Mesenchymal stem cell (in vitro differentiated cells and primary cell): ENCODE results near the gene EXOC4.

Experiments used
- DNase-seq: peaks from one replicate; pipeline ENCODE4 v3.0.0-alpha.2; 2013
- H2AFZ ChIP-seq: one replicate; pipeline ENCODE4 v1.6.1; 2013; ENCODE audit warnings: low read depth, mild to moderate bottlenecking, control low read depth, inconsistent platforms, low read length, moderate library complexity
- H2AK5ac ChIP-seq: 2 replicates; pipeline ENCODE4 v1.6.1; 2013; ENCODE audit warnings: low read length, moderate library complexity, mild to moderate bottlenecking, inconsistent platforms; ENCODE audit not compliant: severe bottlenecking
- H2BK120ac ChIP-seq: one replicate; pipeline ENCODE4 v1.6.1; 2013; ENCODE audit warnings: low read depth, mild to moderate bottlenecking, inconsistent platforms, low read length, moderate library complexity
- H2BK12ac ChIP-seq, 2 experiments: one replicate each; pipeline ENCODE4 v1.6.1; 2013; ENCODE audit warnings: inconsistent platforms in 2 of 2, low read length in 2 of 2, mild to moderate bottlenecking in 2 of 2, moderate library complexity in 2 of 2, control low read depth in 1 of 2
- H2BK15ac ChIP-seq: one replicate; pipeline ENCODE4 v1.6.1; 2013; ENCODE audit warnings: mild to moderate bottlenecking, low read depth, inconsistent platforms; ENCODE audit not compliant: poor library complexity, severe bottlenecking
- H2BK5ac ChIP-seq: 2 replicates; pipeline ENCODE4 v1.6.1; 2013; ENCODE audit warnings: low read depth, mild to moderate bottlenecking, low read length, control low read depth, inconsistent platforms; ENCODE audit not compliant: poor library complexity, severe bottlenecking
- H3K14ac ChIP-seq, 2 experiments: one replicate each; pipeline ENCODE4 v1.6.1; 2013; ENCODE audit warnings: inconsistent platforms in 2 of 2, low read length in 2 of 2, control low read depth in 1 of 2, mild to moderate bottlenecking in 1 of 2, moderate library complexity in 1 of 2
- H3K18ac ChIP-seq, 2 experiments: one replicate each; pipeline ENCODE4 v1.6.1; 2013; ENCODE audit warnings: inconsistent platforms in 2 of 2, low read length in 2 of 2, control low read depth in 1 of 2, low read depth in 1 of 2, mild to moderate bottlenecking in 1 of 2
- H3K23ac ChIP-seq, 2 experiments: one replicate each; pipeline ENCODE4 v1.6.1; 2013; ENCODE audit warnings: inconsistent platforms in 2 of 2, low read length in 2 of 2, mild to moderate bottlenecking in 2 of 2, moderate library complexity in 2 of 2, control low read depth in 1 of 2
- H3K27ac ChIP-seq: 2 replicates; pipeline ENCODE4 v1.5.1; 2013; ENCODE audit warnings: mild to moderate bottlenecking, moderate library complexity, low read length, control low read depth, inconsistent platforms; ENCODE audit not compliant: poor library complexity, severe bottlenecking
- H3K27me3 ChIP-seq, 2 experiments: 2 replicates each; pipeline versions ENCODE4 v1.6.1 to v1.7.0; 2013; ENCODE audit warnings: low read length in 2 of 2, mild to moderate bottlenecking in 2 of 2, moderate library complexity in 2 of 2, control low read depth in 1 of 2, inconsistent platforms in 1 of 2; ENCODE audit not compliant: control insufficient read depth in 1 of 2, insufficient read depth in 1 of 2
- H3K36me3 ChIP-seq, 2 experiments: 2 replicates each; pipeline versions ENCODE4 v1.6.1 to v1.7.0; 2013; ENCODE audit warnings: low read length in 2 of 2, control low read depth in 1 of 2, inconsistent platforms in 1 of 2, low read depth in 1 of 2, mild to moderate bottlenecking in 1 of 2; ENCODE audit not compliant: insufficient read depth in 2 of 2, control insufficient read depth in 1 of 2
- H3K4ac ChIP-seq, 2 experiments: one replicate each; pipeline ENCODE4 v1.6.1; 2013; ENCODE audit warnings: inconsistent platforms in 2 of 2, low read length in 2 of 2, mild to moderate bottlenecking in 2 of 2, moderate library complexity in 2 of 2, control low read depth in 1 of 2, low read depth in 1 of 2
- H3K4me1 ChIP-seq: 2 replicates; pipeline ENCODE4 v1.6.1; 2013; ENCODE audit warnings: low read depth, low read length, control low read depth; ENCODE audit not compliant: control insufficient read depth, insufficient read depth
- H3K4me2 ChIP-seq: 2 replicates; pipeline ENCODE4 v1.6.1; 2013; ENCODE audit warnings: low read length, mild to moderate bottlenecking, inconsistent platforms; ENCODE audit not compliant: poor library complexity, severe bottlenecking
- H3K4me3 ChIP-seq, 2 experiments: 2 replicates each; pipeline versions ENCODE4 v1.5.1 to v1.7.0; 2013; ENCODE audit warnings: low read length in 2 of 2, mild to moderate bottlenecking in 2 of 2, control low read depth in 1 of 2, low read depth in 1 of 2; ENCODE audit not compliant: insufficient read depth in 1 of 2
- H3K79me1 ChIP-seq: replicated peaks from 2 replicates; pipeline ENCODE4 v1.6.1; 2013; ENCODE audit warnings: mild to moderate bottlenecking, control low read depth, low read length, inconsistent platforms; ENCODE audit not compliant: poor library complexity, severe bottlenecking
- H3K9ac ChIP-seq: 2 replicates; pipeline ENCODE4 v1.7.0; 2013; ENCODE audit warnings: mild to moderate bottlenecking, low read length, moderate library complexity
- H3K9me3 ChIP-seq: 2 replicates; pipeline ENCODE4 v1.7.0; 2013; ENCODE audit warnings: mild to moderate bottlenecking, low read length; ENCODE audit not compliant: control insufficient read depth
- H4K8ac ChIP-seq: one replicate; pipeline ENCODE4 v1.6.1; 2013; ENCODE audit warnings: inconsistent platforms, mild to moderate bottlenecking, low read length, moderate library complexity
- H4K91ac ChIP-seq: one replicate; pipeline ENCODE4 v1.6.1; 2013; ENCODE audit warnings: mild to moderate bottlenecking, low read length, inconsistent platforms
- WGBS: methylation state at CpG from one replicate; pipeline ENCODE4 v1.1.7; 2013; ENCODE audit warnings: mixed read lengths; 5-methylcytosine and 5-hydroxymethylcytosine counted together

EXOC4 gene

DNA sequence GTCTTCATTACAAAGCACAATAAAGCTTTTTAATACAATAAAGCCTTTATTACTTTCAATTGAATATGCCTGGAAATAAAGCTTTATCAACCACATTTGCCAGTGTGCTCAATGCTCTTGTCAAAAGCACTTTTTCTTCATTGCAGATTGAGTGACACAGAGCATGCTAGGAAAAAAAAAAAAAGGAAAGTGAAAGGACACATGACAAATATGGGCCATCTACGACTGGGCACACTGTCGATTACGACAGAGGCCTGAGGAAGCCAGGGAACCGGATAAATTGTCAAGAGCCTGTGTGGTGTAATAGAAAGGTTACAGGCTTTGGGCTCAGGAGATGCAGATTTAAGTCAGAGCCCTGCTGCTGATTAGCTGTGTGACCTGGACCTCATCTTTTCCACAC, 789.4 kb downstream of the EXOC4 start:
- Histone ChIP-seq H2BK12ac (no peak overlapping the region), H2BK5ac (no peak overlapping the region), H4K91ac (no peak overlapping the region), H3K9me3 (no peaks in the 10 kb centered on the region), H3K23ac (no peak overlapping the region), H3K4me2 (no peak overlapping the region), H3K4ac (no peak overlapping the region), H2AK5ac (no peak overlapping the region), H3K27ac (no peak overlapping the region), H3K36me3 (peaks cover 0 to 3% of the 10 kb centered on the region in 2 experiments), H3K9ac (no peak overlapping the region), H4K8ac (no peak overlapping the region), H3K14ac (no peak overlapping the region), H2BK15ac (no peak overlapping the region), H3K79me1 (no peaks in the 10 kb centered on the region), H2BK120ac (no peak overlapping the region), H3K18ac (no peak overlapping the region), H3K27me3 (no peaks in the 10 kb centered on the region), H3K4me3 (no peak overlapping the region), H2AFZ (no peak overlapping the region), H3K4me1 (peaks cover 3% of the 10 kb centered on the region)
- DNase-seq: no peak
- 76% methylated on average over 4 of the region's 4 CpGs for WGBS

DNA sequence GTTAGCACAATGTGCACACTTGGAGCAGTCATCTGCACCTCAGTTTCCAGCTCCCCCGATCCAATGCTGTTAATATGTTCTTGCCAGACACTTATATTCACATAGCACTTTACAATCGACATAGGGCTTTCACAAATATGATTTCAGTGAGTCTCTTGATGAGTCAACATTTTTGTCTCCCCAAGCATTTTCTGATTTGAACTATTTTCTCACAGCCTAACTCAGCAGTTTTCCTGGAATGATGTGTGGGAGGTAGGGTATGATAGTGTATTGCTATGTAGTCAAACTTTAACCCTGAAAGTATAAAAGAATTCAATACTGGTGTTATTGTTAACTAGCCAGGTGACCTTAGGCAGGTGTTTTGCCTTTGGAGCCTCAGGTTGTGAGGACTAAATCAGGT, 791.8 kb downstream of the EXOC4 start:
- Histone ChIP-seq H3K27me3 (no peaks in the 10 kb centered on the region), H3K23ac (no peak overlapping the region), H2BK15ac (no peak overlapping the region), H3K27ac (no peak overlapping the region), H3K36me3 (no peaks in the 10 kb centered on the region), H2BK12ac (no peak overlapping the region), H3K4me2 (no peak overlapping the region), H2AFZ (no peak overlapping the region), H3K4me3 (no peak overlapping the region), H3K14ac (no peak overlapping the region), H4K8ac (no peak overlapping the region), H2BK5ac (no peak overlapping the region), H3K79me1 (peaks cover 2% of the 10 kb centered on the region), H2AK5ac (no peak overlapping the region), H3K4me1 (peaks cover 3% of the 10 kb centered on the region), H3K18ac (no peak overlapping the region), H3K9ac (no peak overlapping the region), H3K9me3 (no peaks in the 10 kb centered on the region), H3K4ac (no peak overlapping the region), H4K91ac (no peak overlapping the region), H2BK120ac (no peak overlapping the region)
- no peak for DNase-seq
- WGBS: 100% methylated on average over 2 of the region's 2 CpGs

DNA sequence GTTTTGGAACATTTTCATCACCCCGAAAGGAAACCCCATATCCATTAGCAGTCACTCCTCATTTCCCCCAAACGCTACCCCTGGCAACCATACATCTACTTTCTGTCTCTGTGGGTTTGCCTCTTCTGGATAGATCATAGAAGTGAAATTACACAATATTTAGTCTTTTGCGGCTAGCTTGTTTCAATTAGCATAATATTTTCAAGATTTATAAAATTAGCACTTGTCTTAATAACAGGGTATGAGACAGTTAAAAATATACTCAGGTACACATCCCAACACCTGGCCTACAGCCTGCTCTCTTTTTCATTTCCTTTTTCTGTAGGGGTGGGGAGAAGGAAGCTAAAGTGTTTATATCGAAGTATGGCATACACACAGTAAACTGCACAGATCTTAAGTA, 792.8 kb downstream of the EXOC4 start:
- no peak overlapping the region for H2BK15ac ChIP-seq
- H3K9ac ChIP-seq: no peak overlapping the region
- H3K4me2 ChIP-seq: no peak overlapping the region
- no peak overlapping the region for H2BK5ac ChIP-seq
- H4K8ac ChIP-seq: no peak overlapping the region
- H3K36me3 ChIP-seq: no peaks in the 10 kb centered on the region
- H3K79me1 ChIP-seq: peaks cover 2% of the 10 kb centered on the region
- H3K4me3 ChIP-seq: no peak overlapping the region
- H2AFZ ChIP-seq: no peak overlapping the region
- no peak overlapping the region for H2AK5ac ChIP-seq
- no peaks in the 10 kb centered on the region for H3K27me3 ChIP-seq
- no peak overlapping the region for H3K23ac ChIP-seq
- H3K14ac ChIP-seq: no peak overlapping the region
- no peak for DNase-seq
- no peak overlapping the region for H2BK12ac ChIP-seq
- H3K18ac ChIP-seq: no peak overlapping the region
- no peaks in the 10 kb centered on the region for H3K9me3 ChIP-seq
- H3K27ac ChIP-seq: no peak overlapping the region
- 100% methylated on average over 2 of the region's 4 CpGs for WGBS
- H3K4me1 ChIP-seq: peaks cover 3% of the 10 kb centered on the region
- no peak overlapping the region for H2BK120ac ChIP-seq
- no peak overlapping the region for H4K91ac ChIP-seq
- no peak overlapping the region for H3K4ac ChIP-seq

DNA sequence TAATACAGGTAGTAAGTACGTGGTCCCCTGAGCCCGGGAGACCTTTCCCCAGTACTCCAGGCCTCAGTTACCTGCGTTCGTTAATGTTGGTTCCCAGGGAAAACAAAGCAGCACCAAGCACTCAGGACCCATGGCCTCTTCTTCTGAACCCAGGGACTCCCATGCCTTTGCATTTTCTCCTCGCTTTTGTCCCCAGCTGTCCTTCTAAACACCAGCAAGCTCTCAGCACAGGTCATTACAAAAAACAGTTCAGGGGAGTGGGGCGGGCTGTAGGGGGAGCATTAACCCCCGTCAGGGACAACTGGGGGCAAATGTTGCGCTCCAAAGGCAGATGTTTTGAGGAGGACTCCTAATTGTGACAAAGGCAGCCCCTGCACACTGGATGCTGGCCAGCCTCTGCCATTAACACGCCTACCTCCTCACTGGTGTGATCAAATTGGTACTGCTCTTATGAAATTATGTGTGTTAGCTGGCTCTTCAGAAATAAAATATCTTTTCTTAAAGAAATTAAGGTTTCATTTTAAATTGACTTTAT, 793.8 kb downstream of the EXOC4 start:
- no peak for DNase-seq
- Histone ChIP-seq H3K4ac (no peak overlapping the region), H3K23ac (no peak overlapping the region), H2BK15ac (no peak overlapping the region), H2AK5ac (no peak overlapping the region), H2BK5ac (no peak overlapping the region), H3K4me1 (peaks cover 3% of the 10 kb centered on the region), H3K9ac (no peak overlapping the region), H3K18ac (no peak overlapping the region), H3K79me1 (peaks cover 2% of the 10 kb centered on the region), H4K8ac (no peak overlapping the region), H3K4me3 (no peak overlapping the region), H4K91ac (no peak overlapping the region), H3K9me3 (no peaks in the 10 kb centered on the region), H2BK120ac (no peak overlapping the region), H3K27me3 (no peaks in the 10 kb centered on the region), H2BK12ac (no peak overlapping the region), H3K4me2 (no peak overlapping the region), H3K27ac (no peak overlapping the region), H2AFZ (no peak overlapping the region), H3K14ac (no peak overlapping the region), H3K36me3 (no peaks in the 10 kb centered on the region)
- 90% methylated on average over 8 of the region's 9 CpGs for WGBS
